Gastroesophageal sphincter (tissue), 4 donors: ENCODE measurements around the gene SLC9A7. TPM values are rescaled to one million over a fixed set of nuclear protein-coding genes. Genes with fewer than 3 reads are reported as not detected.

ENCODE experiments used
- ATAC-seq: fragments of 150-250 bp; one replicate; pipeline ENCODE4 v1.9.1; 2016; ENCODE audit warnings: mild to moderate bottlenecking, moderate library complexity
- H3K27ac ChIP-seq, 4 donors: fragments of 200-600 bp; sonication (generic) in 3 of 4; 1 replicate in 3 of 4; 2 replicates in 1 of 4; pipeline ENCODE4 v1.5.1; 2016 to 2019
- H3K27me3 ChIP-seq: fragments of 200-600 bp; sonication (generic); one replicate; pipeline ENCODE4 v1.5.1; 2019
- H3K36me3 ChIP-seq, 2 donors: fragments of 200-600 bp; sonication (generic); one replicate each; pipeline ENCODE4 v1.5.1; 2019; ENCODE audit warnings: control low read depth in 1 of 2
- H3K4me1 ChIP-seq, 3 donors: fragments of 200-600 bp; sonication (generic); 1 replicate in 2 of 3; 2 replicates in 1 of 3; pipeline ENCODE4 v1.5.1; 2016 to 2019; ENCODE audit warnings: control low read depth in 2 of 3
- H3K4me3 ChIP-seq, 2 donors: fragments of 200-600 bp; sonication (generic); one replicate each; pipeline ENCODE4 v1.5.1; 2019; ENCODE audit warnings: mild to moderate bottlenecking in 1 of 2, moderate library complexity in 1 of 2
- H3K9me3 ChIP-seq, 3 donors: fragments of 200-600 bp; sonication (generic); one replicate each; pipeline ENCODE4 v1.5.1; 2017 to 2019; ENCODE audit warnings: control low read depth in 2 of 3
- CTCF ChIP-seq, 4 experiments: fragments of 200-600 bp in 2 of 4; fragments of 450-650 bp in 2 of 4; sonication (generic) in 1 of 4; IDR thresholded peaks; one replicate each; pipeline ENCODE4 v1.5.1; 2017 to 2019; ENCODE audit warnings: antibody characterized with exemption in 4 of 4, mild to moderate bottlenecking in 2 of 4, moderate library complexity in 2 of 4
- EP300 ChIP-seq: sonication (generic); formaldehyde crosslinking; IDR thresholded peaks from one replicate; pipeline ENCODE4 v1.6.1; 2017; ENCODE audit warnings: antibody characterized with exemption, mild to moderate bottlenecking
- POLR2A ChIP-seq, 2 donors: fragments of 450-650 bp; IDR thresholded peaks; one replicate each; pipeline ENCODE4 v1.6.1; 2017; ENCODE audit warnings: antibody characterized with exemption in 2 of 2, mild to moderate bottlenecking in 2 of 2, moderate library complexity in 1 of 2
- POLR2AphosphoS5 ChIP-seq: sonication (generic); formaldehyde crosslinking; IDR thresholded peaks from one replicate; pipeline ENCODE4 v1.6.1; 2017; ENCODE audit warnings: antibody characterized with exemption
- WGBS, 2 donors: methylation state at CpG; one replicate each; pipeline ENCODE4 v1.1.5; 2018; ENCODE audit warnings: low coverage in 1 of 2; 5-methylcytosine and 5-hydroxymethylcytosine counted together
- total RNA-seq, 4 donors: library from RNA; depleted of rRNA; stranded (reverse); fragments of >200 nt; gene quantifications; one replicate each; pipeline ENCODE4 v1.1.0, GENCODE V29; 2016

SLC9A7 gene
- total RNA-seq, 4 donors from 2014 or later, result 3.5 to 6.1 (median 4.2) TPM

GRCh38 chrX:46690818-46691217 lies 68.1 kb downstream of the SLC9A7 start:
- H3K4me3 ChIP-seq, result no peak overlapping the region
- TF ChIP-seq POLR2AphosphoS5, result no peak
- TF ChIP-seq POLR2A (IDR thresholded peaks at IDR 0.05), result no peak
- no peak for TF ChIP-seq CTCF (IDR thresholded peaks at IDR 0.05)
- TF ChIP-seq EP300, result no peak
- no peaks in the 10 kb centered on the region for H3K27me3 ChIP-seq
- no peak overlapping the region for H3K27ac ChIP-seq
- H3K4me1 ChIP-seq, result no peaks in the 10 kb centered on the region
- ATAC-seq, result no peak
- 86% methylated on average over 1 of the region's 2 CpGs; no CpG with 5 or more reads in 1 of the 2 donors for WGBS, 2 donors
- H3K36me3 ChIP-seq, result no peaks in the 10 kb centered on the region
- H3K9me3 ChIP-seq, result no peaks in the 10 kb centered on the region

GRCh38 chrX:46687619-46688018 lies 71.3 kb downstream of the SLC9A7 start:
- no peak overlapping the region for H3K4me3 ChIP-seq
- H3K36me3 ChIP-seq, result no peaks in the 10 kb centered on the region
- 32 to 54% methylated on average over 2 of the region's 2 CpGs for WGBS, 2 donors
- TF ChIP-seq CTCF (IDR thresholded peaks at IDR 0.05) (no peak), POLR2AphosphoS5 (no peak), POLR2A (IDR thresholded peaks at IDR 0.05) (no peak), EP300 (no peak)
- no peaks in the 10 kb centered on the region for H3K27me3 ChIP-seq
- H3K4me1 ChIP-seq, result no peaks in the 10 kb centered on the region
- no peaks in the 10 kb centered on the region for H3K9me3 ChIP-seq
- no peak for ATAC-seq
- no peak overlapping the region for H3K27ac ChIP-seq

GRCh38 chrX:46686003-46686645 lies 72.8 kb downstream of the SLC9A7 start:
- ATAC-seq, result no peak
- no peaks in the 10 kb centered on the region for H3K9me3 ChIP-seq
- H3K4me3 ChIP-seq, result no peak overlapping the region
- TF ChIP-seq CTCF (IDR thresholded peaks at IDR 0.05), result peak; percentile 38 to 67 (median 42)
- no peak for TF ChIP-seq POLR2AphosphoS5
- no peak for TF ChIP-seq EP300
- 29 to 36% methylated on average over 1 to 5 of the region's 5 CpGs for WGBS, 2 donors
- H3K4me1 ChIP-seq, result no peaks in the 10 kb centered on the region
- no peak overlapping the region for H3K27ac ChIP-seq
- H3K36me3 ChIP-seq, result no peaks in the 10 kb centered on the region
- no peaks in the 10 kb centered on the region for H3K27me3 ChIP-seq

GRCh38 chrX:46683048-46683447 lies 75.9 kb downstream of the SLC9A7 start:
- no peak for TF ChIP-seq CTCF (IDR thresholded peaks at IDR 0.05)
- Histone ChIP-seq H3K27ac (no peak overlapping the region), H3K4me3 (no peak overlapping the region), H3K36me3 (no peaks in the 10 kb centered on the region), H3K4me1 (no peaks in the 10 kb centered on the region), H3K9me3 (no peaks in the 10 kb centered on the region), H3K27me3 (no peaks in the 10 kb centered on the region)
- no peak for ATAC-seq

- no peak for ATAC-seq
- WGBS, 2 donors, result 47 to 100% methylated on average over 1 to 2 of the region's 3 CpGs
- no peaks in the 10 kb centered on the region for H3K9me3 ChIP-seq
- no peaks in the 10 kb centered on the region for H3K27me3 ChIP-seq
- TF ChIP-seq CTCF (IDR thresholded peaks at IDR 0.05) (no peak), POLR2A (IDR thresholded peaks at IDR 0.05) (no peak), POLR2AphosphoS5 (no peak), EP300 (no peak)
- no peaks in the 10 kb centered on the region for H3K4me1 ChIP-seq
- H3K27ac ChIP-seq, result no peak overlapping the region
- no peaks in the 10 kb centered on the region for H3K36me3 ChIP-seq
- H3K4me3 ChIP-seq, result no peak overlapping the region
Observed at GRCh38 chrX:46681849-46682248, 77.1 kb downstream of the SLC9A7 start.
